ENCODE data around the gene LTBP1.

Gene LTBP1

GRCh38 chr2:33134791-33135560 lies 188.2 kb downstream of the LTBP1 start:
- Histone ChIP-seq H2BK12ac (ENCODE audit: low read length) (no peak overlapping the region), H3K4ac (ENCODE audit: low read depth, low read length) (no peak overlapping the region), H3K27ac (ENCODE audit: low read depth, low read length) (no peak overlapping the region), H2BK5ac (ENCODE audit: low read depth, low read length, poor library complexity) (no peak overlapping the region), H3K4me2 (ENCODE audit: low read length) (no peak overlapping the region), H4K12ac (ENCODE audit: low read depth, low read length) (no peak overlapping the region), H2AFZ (ENCODE audit: insufficient read depth, low read length, poor library complexity) (no peak overlapping the region), H2BK120ac (ENCODE audit: insufficient read depth, low read length, poor library complexity) (no peak overlapping the region), H3K4me1 (ENCODE audit: control insufficient read depth in 1 of 2, insufficient read depth in 2 of 2, low read length in 2 of 2) (peaks cover 6 to 13% of the 10 kb centered on the region in 2 experiments), H3K9me3 (ENCODE audit: insufficient read depth, low read depth, low read length) (no peaks in the 10 kb centered on the region), H3K23ac (ENCODE audit: low read length) (no peak overlapping the region), H3K9ac (ENCODE audit: low read length) (no peak overlapping the region), H3K14ac (ENCODE audit: low read length) (no peak overlapping the region), H3K79me2 (ENCODE audit: control insufficient read depth, insufficient read depth, low read length, poor library complexity) (no peaks in the 10 kb centered on the region), H4K91ac (ENCODE audit: low read depth, low read length) (no peak overlapping the region), H3K4me3 (ENCODE audit: low read depth, low read length) (no peak overlapping the region), H3K36me3 (ENCODE audit: control insufficient read depth in 1 of 2, insufficient read depth in 2 of 2, low read length in 2 of 2) (no peaks in the 10 kb centered on the region), H2AK5ac (ENCODE audit: low read length) (no peak overlapping the region), H4K8ac (ENCODE audit: low read depth, low read length) (no peak overlapping the region), H3K18ac (ENCODE audit: low read length) (no peak overlapping the region), H3K27me3 (ENCODE audit: insufficient read depth, low read length) (no peaks in the 10 kb centered on the region), H3K79me1 (ENCODE audit: low read length) (peaks cover 7% of the 10 kb centered on the region)
- DNase-seq: no peak
- no CpG with 5 or more reads among the region's 13 CpGs for WGBS (ENCODE audit: extremely low coverage, insufficient coverage, insufficient read length)

- Histone ChIP-seq H4K91ac (ENCODE audit: low read depth, low read length) (no peak overlapping the region), H2AFZ (ENCODE audit: insufficient read depth, low read length, poor library complexity) (no peak overlapping the region), H3K23ac (ENCODE audit: low read length) (no peak overlapping the region), H3K36me3 (ENCODE audit: control insufficient read depth in 1 of 2, insufficient read depth in 2 of 2, low read length in 2 of 2) (no peaks in the 10 kb centered on the region), H3K4me1 (ENCODE audit: control insufficient read depth in 1 of 2, insufficient read depth in 2 of 2, low read length in 2 of 2) (peaks cover 4 to 12% of the 10 kb centered on the region in 2 experiments), H3K4ac (ENCODE audit: low read depth, low read length) (no peak overlapping the region), H3K79me2 (ENCODE audit: control insufficient read depth, insufficient read depth, low read length, poor library complexity) (no peaks in the 10 kb centered on the region), H3K79me1 (ENCODE audit: low read length) (peaks cover 3% of the 10 kb centered on the region), H3K9me3 (ENCODE audit: insufficient read depth, low read depth, low read length) (no peaks in the 10 kb centered on the region), H2BK5ac (ENCODE audit: low read depth, low read length, poor library complexity) (no peak overlapping the region), H4K12ac (ENCODE audit: low read depth, low read length) (no peak overlapping the region), H3K27me3 (ENCODE audit: insufficient read depth, low read length) (no peaks in the 10 kb centered on the region), H3K4me3 (ENCODE audit: low read depth, low read length) (no peak overlapping the region), H2BK12ac (ENCODE audit: low read length) (no peak overlapping the region), H2BK120ac (ENCODE audit: insufficient read depth, low read length, poor library complexity) (no peak overlapping the region), H3K27ac (ENCODE audit: low read depth, low read length) (no peak overlapping the region), H3K14ac (ENCODE audit: low read length) (no peak overlapping the region), H4K8ac (ENCODE audit: low read depth, low read length) (no peak overlapping the region), H3K18ac (ENCODE audit: low read length) (no peak overlapping the region), H3K4me2 (ENCODE audit: low read length) (no peak overlapping the region), H2AK5ac (ENCODE audit: low read length) (no peak overlapping the region), H3K9ac (ENCODE audit: low read length) (no peak overlapping the region)
- no peak for DNase-seq
- WGBS (ENCODE audit: extremely low coverage, insufficient coverage, insufficient read length): no CpG with 5 or more reads among the region's 4 CpGs
These were observed 188.9 kb downstream of the LTBP1 start for GRCh38 chr2:33135645-33136044.

- no peak overlapping the region for H4K12ac ChIP-seq (ENCODE audit: low read depth, low read length)
- no peak overlapping the region for H2BK12ac ChIP-seq (ENCODE audit: low read length)
- no peak overlapping the region for H3K14ac ChIP-seq (ENCODE audit: low read length)
- no peak overlapping the region for H2BK120ac ChIP-seq (ENCODE audit: insufficient read depth, low read length, poor library complexity)
- H3K9ac ChIP-seq (ENCODE audit: low read length): no peak overlapping the region
- H3K9me3 ChIP-seq (ENCODE audit: insufficient read depth, low read depth, low read length): no peaks in the 10 kb centered on the region
- no peaks in the 10 kb centered on the region for H3K79me1 ChIP-seq (ENCODE audit: low read length)
- H2AFZ ChIP-seq (ENCODE audit: insufficient read depth, low read length, poor library complexity): no peak overlapping the region
- no peak overlapping the region for H3K4ac ChIP-seq (ENCODE audit: low read depth, low read length)
- H3K79me2 ChIP-seq (ENCODE audit: control insufficient read depth, insufficient read depth, low read length, poor library complexity): no peaks in the 10 kb centered on the region
- H3K4me2 ChIP-seq (ENCODE audit: low read length): no peak overlapping the region
- H3K18ac ChIP-seq (ENCODE audit: low read length): no peak overlapping the region
- H2BK5ac ChIP-seq (ENCODE audit: low read depth, low read length, poor library complexity): no peak overlapping the region
- H3K27ac ChIP-seq (ENCODE audit: low read depth, low read length): no peak overlapping the region
- H4K8ac ChIP-seq (ENCODE audit: low read depth, low read length): no peak overlapping the region
- H3K4me1 ChIP-seq (ENCODE audit: control insufficient read depth in 1 of 2, insufficient read depth in 2 of 2, low read length in 2 of 2): peaks cover 0 to 8% of the 10 kb centered on the region in 2 experiments
- H2AK5ac ChIP-seq (ENCODE audit: low read length): no peak overlapping the region
- no CpG with 5 or more reads among the region's 4 CpGs for WGBS (ENCODE audit: extremely low coverage, insufficient coverage, insufficient read length)
- H3K23ac ChIP-seq (ENCODE audit: low read length): no peak overlapping the region
- H4K91ac ChIP-seq (ENCODE audit: low read depth, low read length): no peak overlapping the region
- DNase-seq: no peak
- H3K4me3 ChIP-seq (ENCODE audit: low read depth, low read length): no peak overlapping the region
- H3K27me3 ChIP-seq (ENCODE audit: insufficient read depth, low read length): no peaks in the 10 kb centered on the region
- H3K36me3 ChIP-seq (ENCODE audit: control insufficient read depth in 1 of 2, insufficient read depth in 2 of 2, low read length in 2 of 2): no peaks in the 10 kb centered on the region
These were observed 189.3 kb downstream of the LTBP1 start for GRCh38 chr2:33136056-33136455.

- Histone ChIP-seq H3K4me3 (ENCODE audit: low read depth, low read length) (no peak overlapping the region), H2BK120ac (ENCODE audit: insufficient read depth, low read length, poor library complexity) (no peak overlapping the region), H3K9me3 (ENCODE audit: insufficient read depth, low read depth, low read length) (no peaks in the 10 kb centered on the region), H3K27me3 (ENCODE audit: insufficient read depth, low read length) (no peaks in the 10 kb centered on the region), H2BK5ac (ENCODE audit: low read depth, low read length, poor library complexity) (no peak overlapping the region), H4K12ac (ENCODE audit: low read depth, low read length) (no peak overlapping the region), H2AFZ (ENCODE audit: insufficient read depth, low read length, poor library complexity) (no peak overlapping the region), H4K91ac (ENCODE audit: low read depth, low read length) (no peak overlapping the region), H3K36me3 (ENCODE audit: control insufficient read depth in 1 of 2, insufficient read depth in 2 of 2, low read length in 2 of 2) (no peaks in the 10 kb centered on the region), H3K4me2 (ENCODE audit: low read length) (no peak overlapping the region), H3K27ac (ENCODE audit: low read depth, low read length) (no peak overlapping the region), H3K4ac (ENCODE audit: low read depth, low read length) (no peak overlapping the region), H3K9ac (ENCODE audit: low read length) (no peak overlapping the region), H3K18ac (ENCODE audit: low read length) (no peak overlapping the region), H3K79me2 (ENCODE audit: control insufficient read depth, insufficient read depth, low read length, poor library complexity) (no peaks in the 10 kb centered on the region), H3K79me1 (ENCODE audit: low read length) (no peaks in the 10 kb centered on the region), H3K4me1 (ENCODE audit: control insufficient read depth in 1 of 2, insufficient read depth in 2 of 2, low read length in 2 of 2) (peaks cover 0 to 7% of the 10 kb centered on the region in 2 experiments), H4K8ac (ENCODE audit: low read depth, low read length) (no peak overlapping the region), H3K23ac (ENCODE audit: low read length) (no peak overlapping the region), H3K14ac (ENCODE audit: low read length) (no peak overlapping the region), H2BK12ac (ENCODE audit: low read length) (no peak overlapping the region), H2AK5ac (ENCODE audit: low read length) (no peak overlapping the region)
- no peak for DNase-seq
- no CpG with 5 or more reads among the region's 1 CpG for WGBS (ENCODE audit: extremely low coverage, insufficient coverage, insufficient read length)
These were observed 189.8 kb downstream of the LTBP1 start for GRCh38 chr2:33136566-33136965.
